ENCODE data around the gene NDST4.
"Not testable (repeated sequence)": the region's sequence is repeated elsewhere in the genome, so short reads cannot be mapped to it uniquely, and the experiment has no call there.

NDST4 gene

DNA sequence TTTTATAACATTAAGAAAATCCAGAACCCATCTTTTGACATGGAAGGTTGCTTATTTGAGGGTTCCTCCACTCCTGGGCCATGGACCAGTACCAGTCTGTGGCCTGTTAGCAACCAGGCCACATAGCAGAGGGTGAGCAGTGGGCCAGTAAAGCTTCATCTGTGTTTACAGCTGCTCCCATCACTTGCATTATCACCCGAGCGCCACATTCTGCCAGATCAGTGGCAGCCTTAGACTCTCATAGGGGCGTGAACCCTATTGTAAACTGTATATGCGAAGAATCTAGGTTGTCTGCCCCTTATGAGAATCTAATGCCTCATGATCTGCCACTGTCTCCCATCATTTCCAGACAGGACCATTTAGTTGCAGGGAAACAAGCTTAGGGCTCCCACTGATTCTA, 58.6 kb downstream of the NDST4 start:
- DNase-seq (ENCODE audit: low read depth), result no peak

DNA sequence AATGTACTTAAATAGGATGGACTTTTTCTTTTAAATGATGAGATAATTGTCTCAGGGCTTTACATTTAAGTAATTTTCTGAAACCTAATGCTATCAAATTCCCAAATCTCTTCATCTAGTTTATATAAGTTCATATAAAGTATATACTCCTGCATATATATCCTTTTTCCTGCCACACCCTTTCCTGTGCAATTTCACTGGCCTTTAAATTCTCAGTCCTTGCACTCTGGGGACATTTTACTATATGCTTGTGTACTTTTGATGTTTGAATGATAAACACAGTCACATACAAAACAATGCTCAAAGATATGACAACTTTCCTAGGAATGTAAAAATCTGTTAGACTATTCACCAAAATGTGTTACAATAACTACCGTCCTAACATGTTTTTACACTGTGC, 60.1 kb downstream of the NDST4 start:
- DNase-seq (ENCODE audit: low read depth), result no peak

GRCh38 chr4:115042496-115042895, 70.9 kb downstream of the NDST4 start:
- no peak for DNase-seq (ENCODE audit: low read depth)

GRCh38 chr4:115030281-115030680, 83.1 kb downstream of the NDST4 start:
- DNase-seq (ENCODE audit: low read depth), result no peak

GRCh38 chr4:115028682-115029410, 84.6 kb downstream of the NDST4 start:
- no peak for DNase-seq (ENCODE audit: low read depth)

- no peak for DNase-seq (ENCODE audit: low read depth)
Measured at GRCh38 chr4:114999880-115000279, 113.5 kb downstream of the NDST4 start.

DNA sequence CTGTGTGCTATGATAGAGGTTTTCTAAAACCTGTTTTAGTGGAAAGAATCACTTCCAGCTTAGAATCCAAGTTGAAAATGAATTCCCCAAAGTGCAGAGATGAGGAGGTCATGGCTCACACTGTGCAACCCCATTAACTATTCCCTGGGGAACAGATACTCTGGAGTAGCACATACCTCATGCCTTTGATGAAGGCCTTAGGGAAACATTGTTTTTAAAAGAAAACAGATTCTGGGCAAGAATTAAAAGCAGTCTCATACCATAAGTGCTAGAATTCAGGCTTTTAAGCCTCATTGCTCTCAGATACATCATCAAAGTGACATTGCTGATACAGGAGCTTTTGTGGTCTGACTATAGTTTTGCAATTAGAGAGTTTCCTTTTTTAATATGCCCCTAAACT, 115.1 kb downstream of the NDST4 start:
- no peak for DNase-seq (ENCODE audit: low read depth)

DNA sequence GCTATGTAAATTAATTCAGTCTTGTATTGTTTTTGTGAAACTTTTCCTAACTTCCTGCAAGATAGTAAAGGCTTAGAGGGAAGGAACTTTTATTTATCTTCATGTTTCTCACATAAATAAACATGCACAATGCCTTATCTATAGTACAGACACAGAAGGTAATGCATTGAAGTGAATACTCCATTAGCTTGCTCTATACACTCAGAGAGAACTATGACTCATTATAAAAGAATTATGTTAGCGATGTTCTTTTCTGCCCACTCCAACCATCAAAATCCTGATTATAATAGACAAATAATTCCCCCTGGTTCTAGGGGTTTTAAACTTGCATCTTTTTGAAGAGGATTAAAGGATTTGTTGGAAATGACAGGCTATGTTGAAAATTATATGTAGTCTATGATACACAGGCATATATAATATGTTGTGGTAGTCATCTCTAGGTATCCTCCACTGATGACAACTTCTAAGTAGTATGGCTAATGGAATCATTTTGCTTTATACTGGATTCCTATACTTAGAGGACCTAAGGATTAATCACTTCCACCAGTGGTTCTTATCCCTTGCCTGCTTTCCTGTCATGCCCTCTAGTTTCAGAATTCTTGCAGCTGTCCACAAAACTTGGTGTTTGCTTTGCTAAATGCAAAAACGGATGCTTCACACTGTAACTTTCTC, 115.7 kb downstream of the NDST4 start:
- DNase-seq (ENCODE audit: low read depth), result no peak

DNA sequence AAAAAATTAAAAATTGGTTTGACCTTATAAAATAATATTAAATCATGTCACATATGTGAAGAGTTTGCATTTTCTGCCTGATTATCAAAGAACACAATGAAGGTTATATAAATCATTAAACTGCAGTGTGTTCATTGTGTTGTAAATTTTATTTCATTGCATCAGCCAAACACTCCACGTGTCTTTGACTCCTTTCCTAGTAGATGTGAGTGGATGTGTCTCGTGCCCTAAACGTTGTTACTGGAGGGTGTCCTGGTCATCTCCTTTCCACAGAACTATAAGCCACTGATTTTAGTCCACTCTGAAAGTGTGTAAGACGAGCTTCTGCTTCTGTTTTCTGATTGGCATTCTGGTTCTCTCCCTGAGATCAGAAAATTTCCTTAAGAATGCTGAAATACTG, 127.3 kb downstream of the NDST4 start:
- DNase-seq (ENCODE audit: low read depth), result no peak

GRCh38 chr4:114980932-114981708, 132.3 kb downstream of the NDST4 start:
- peak; percentile 14 for DNase-seq (ENCODE audit: low read depth)

DNA sequence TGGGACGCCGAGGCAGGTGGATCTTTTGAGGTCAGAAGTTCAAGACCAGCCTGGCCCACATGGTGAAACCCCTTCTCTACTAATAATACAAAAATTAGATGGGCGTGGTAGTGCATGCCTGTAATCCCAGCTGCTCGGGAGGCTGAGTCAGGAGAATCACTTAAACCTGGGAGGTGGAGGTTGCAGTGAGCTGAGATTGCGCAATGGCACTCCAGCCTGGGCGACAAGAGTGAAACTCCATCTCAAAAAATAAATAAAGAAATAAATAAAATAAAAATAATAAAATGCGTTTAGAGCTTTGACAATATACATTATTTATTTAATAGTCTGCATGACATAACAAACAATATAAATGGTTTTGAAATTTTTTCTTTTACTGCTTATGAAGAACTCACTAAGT, 133.0 kb downstream of the NDST4 start:
- DNase-seq (ENCODE audit: low read depth), result not testable (repeated sequence)

- no peak for DNase-seq (ENCODE audit: low read depth)
Measured at GRCh38 chr4:114976901-114977300, 136.5 kb downstream of the NDST4 start.

- DNase-seq (ENCODE audit: low read depth), result no peak
Measured at GRCh38 chr4:114964026-114964425, 149.4 kb downstream of the NDST4 start.

GRCh38 chr4:114945616-114946015, 167.8 kb downstream of the NDST4 start:
- DNase-seq (ENCODE audit: low read depth), result no peak

DNA sequence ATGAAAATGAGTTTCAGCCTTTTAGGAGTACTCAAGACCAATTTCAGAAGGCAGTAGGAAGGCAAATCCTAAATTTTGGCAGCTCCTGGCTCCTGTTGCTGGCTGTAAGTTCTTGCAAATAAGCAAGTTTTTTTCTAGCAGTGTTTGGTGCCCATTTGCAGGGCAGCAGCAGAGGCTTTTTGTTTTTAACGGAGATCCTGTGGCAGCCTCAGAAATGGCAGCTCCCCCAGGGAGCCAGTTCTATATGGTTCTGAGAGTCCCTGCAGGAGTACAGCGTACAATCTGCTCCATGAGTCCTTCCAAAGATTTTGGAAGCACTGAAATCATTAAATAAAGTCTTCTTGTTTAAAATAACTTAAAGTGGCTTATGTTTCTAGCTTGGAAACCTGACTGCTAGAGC, 171.9 kb downstream of the NDST4 start:
- DNase-seq (ENCODE audit: low read depth), result no peak

DNA sequence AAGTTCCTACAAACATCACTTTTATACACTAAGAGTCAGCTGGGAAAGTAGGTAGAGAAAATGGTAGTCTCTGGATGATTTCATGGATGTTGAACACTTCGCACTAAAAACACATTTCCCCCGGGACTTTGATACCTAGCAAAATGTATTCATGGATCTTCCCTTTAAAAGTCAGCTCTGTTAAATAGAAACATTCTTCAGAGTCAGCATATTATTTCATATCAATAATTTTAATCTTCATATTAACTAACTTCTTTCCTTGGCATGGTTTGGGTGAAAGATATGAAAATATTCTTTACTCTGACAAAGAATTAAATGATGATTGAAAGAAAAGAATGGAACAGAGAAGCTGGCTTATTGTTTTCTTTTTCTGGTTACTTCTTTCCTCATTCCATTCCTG, 185.5 kb downstream of the NDST4 start:
- no peak for DNase-seq (ENCODE audit: low read depth)

DNA sequence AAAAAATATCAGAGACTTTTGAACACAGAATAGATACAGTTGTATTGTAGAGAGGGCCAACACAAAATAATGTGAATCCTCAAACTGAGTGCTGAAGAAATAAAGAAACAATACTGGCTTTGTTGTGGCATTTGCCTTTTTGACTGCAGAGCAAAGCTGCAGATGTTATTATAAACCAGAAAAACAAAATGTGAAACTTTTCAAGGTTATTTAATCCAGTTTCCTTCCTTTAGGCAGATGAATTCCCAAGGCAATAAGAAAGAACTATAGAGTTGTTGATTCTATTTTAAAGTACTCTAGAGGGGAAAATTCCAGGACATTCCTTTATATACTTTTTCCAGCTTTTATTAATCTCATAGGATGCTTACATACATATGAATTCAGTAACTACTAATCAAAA, 186.8 kb downstream of the NDST4 start:
- no peak for DNase-seq (ENCODE audit: low read depth)

DNA sequence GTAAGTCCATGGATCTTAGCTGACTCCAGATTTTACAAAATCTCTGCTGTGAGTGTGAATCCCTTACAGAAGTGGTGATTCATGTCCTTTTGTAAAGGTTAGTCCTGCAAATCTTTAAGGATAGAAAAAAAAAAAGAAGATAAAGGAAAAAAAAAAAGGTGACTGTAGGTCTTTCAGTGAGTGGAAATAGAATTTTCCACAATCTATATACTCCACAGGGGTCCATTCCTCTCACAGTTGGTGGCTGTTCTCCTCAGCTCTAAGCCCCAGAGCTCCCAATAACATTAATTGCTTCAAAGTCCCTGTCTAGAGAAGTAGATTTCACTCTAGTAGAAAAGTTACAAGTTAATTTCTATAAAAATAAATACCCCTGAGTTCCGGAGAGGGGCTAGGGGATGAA, 189.1 kb downstream of the NDST4 start:
- no peak for DNase-seq (ENCODE audit: low read depth)

DNA sequence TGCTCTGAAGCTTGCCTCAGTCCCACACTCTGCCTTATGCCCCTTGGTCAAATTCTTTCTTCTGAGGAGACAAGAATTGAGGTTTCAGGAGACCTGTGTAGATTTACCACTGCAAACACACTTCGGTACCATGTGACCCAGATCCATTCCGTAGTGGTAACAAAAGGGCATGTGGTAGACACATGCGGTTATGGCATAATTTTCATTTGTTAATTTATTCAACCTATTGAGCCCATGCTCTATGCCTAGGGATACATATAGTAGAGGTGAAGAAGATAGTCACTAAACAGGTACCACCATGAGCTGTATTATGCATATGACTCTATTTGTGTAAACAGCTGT, 190.9 kb downstream of the NDST4 start:
- DNase-seq (ENCODE audit: low read depth), result no peak

- no peak for DNase-seq (ENCODE audit: low read depth)
Measured at GRCh38 chr4:114921790-114922591, 191.4 kb downstream of the NDST4 start.

- DNase-seq (ENCODE audit: low read depth), result no peak
Measured at GRCh38 chr4:114921191-114921590, 192.2 kb downstream of the NDST4 start.

DNA sequence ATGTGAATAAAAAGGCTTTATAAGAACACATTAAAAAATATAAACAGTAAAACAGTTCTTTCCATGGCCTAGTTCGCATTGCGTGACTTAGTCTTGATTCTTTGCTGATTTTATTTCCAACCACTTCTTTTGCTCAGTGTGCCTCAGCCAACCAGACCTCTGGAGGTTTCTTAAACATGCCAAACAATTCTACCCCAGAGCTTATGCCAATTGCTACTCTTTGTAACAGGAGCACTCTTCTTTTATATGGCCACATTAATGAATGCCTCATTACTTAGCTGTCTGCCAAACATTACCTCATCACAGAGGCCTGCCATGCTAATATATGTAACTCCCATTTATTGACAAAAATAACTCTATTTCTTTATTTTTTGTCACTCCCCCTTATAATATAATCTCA, 202.3 kb downstream of the NDST4 start:
- DNase-seq (ENCODE audit: low read depth), result no peak

All from fibroblast of gingiva (primary cell).